PC-3 (cell line): ENCODE data around the gene PADI1. TPM values are rescaled to one million over a fixed set of nuclear protein-coding genes. Genes with fewer than 3 reads are reported as not detected.

Source experiments
- ATAC-seq: fragments of 200-7000 bp; cut with Tn5 transposase; 2 replicates; pipeline ENCODE4 v1.9.1; 2020; ENCODE audit warnings: mild to moderate bottlenecking, moderate library complexity
- BruUV-seq: library from RNA; stranded (reverse); fragments of 400-500 nt; replicated peaks from 2 replicates; lab custom pipeline; 2021; lab: Mats Ljungman, UMichigan
- CTCF ChIA-PET: fragments of 300-600 bp; sonication (Branson Sonifier 250); formaldehyde crosslinking; loops from one replicate; lab custom pipeline; 2022; ENCODE audit warnings: antibody characterized with exemption; lab: Charles Lee
- POLR2A ChIA-PET: fragments of 300-600 bp; sonication (Branson Sonifier 250); formaldehyde crosslinking; loops from one replicate; lab custom pipeline; 2022; ENCODE audit warnings: antibody characterized with exemption; ENCODE audit not compliant: unreplicated experiment; lab: Charles Lee
- DNase-seq: peaks from one replicate; pipeline ENCODE4 v3.0.0-alpha.2; 2015
- H2AFZ ChIP-seq: fragments of 300-600 bp; sonication (generic); 2 replicates; pipeline ENCODE4 v1.6.0; 2016; ENCODE audit warnings: antibody characterized with exemption, low read length
- H3F3A ChIP-seq: fragments of 300-600 bp; sonication (generic); one replicate; pipeline ENCODE4 v1.6.0; 2017; ENCODE audit warnings: antibody characterized with exemption, low read length, control low read depth, mild to moderate bottlenecking; ENCODE audit not compliant: unreplicated experiment
- H3K27ac ChIP-seq: fragments of 300-600 bp; sonication (generic); 2 replicates; pipeline ENCODE4 v1.5.1; 2016; ENCODE audit warnings: mild to moderate bottlenecking, low read length
- H3K27me3 ChIP-seq: fragments of 300-600 bp; sonication (generic); 2 replicates; pipeline ENCODE4 v1.6.1; 2016; ENCODE audit warnings: low read length, mixed read lengths
- H3K36me3 ChIP-seq: fragments of 300-600 bp; sonication (generic); 2 replicates; pipeline ENCODE4 v1.6.1; 2016; ENCODE audit warnings: low read depth, mixed run types, low read length, mixed read lengths
- H3K4me1 ChIP-seq: fragments of 300-600 bp; sonication (generic); 2 replicates; pipeline ENCODE4 v1.5.1; 2016; ENCODE audit warnings: low read length; ENCODE audit not compliant: insufficient read depth
- H3K4me2 ChIP-seq: fragments of 300-600 bp; sonication (generic); 2 replicates; pipeline ENCODE4 v1.6.0; 2016; ENCODE audit warnings: low read length
- H3K4me3 ChIP-seq: fragments of 300-600 bp; sonication (generic); 2 replicates; pipeline ENCODE4 v1.5.1; 2016; ENCODE audit warnings: mild to moderate bottlenecking, low read length, mixed read lengths
- H3K79me2 ChIP-seq: fragments of 300-600 bp; sonication (generic); 2 replicates; pipeline ENCODE4 v1.6.1; 2017; ENCODE audit warnings: low read length, mixed read lengths
- H3K9ac ChIP-seq: fragments of 300-600 bp; sonication (generic); 2 replicates; pipeline ENCODE4 v1.6.0; 2016; ENCODE audit warnings: mild to moderate bottlenecking, low read length
- H3K9me2 ChIP-seq: fragments of 300-600 bp; sonication (generic); replicated peaks from 2 replicates; pipeline ENCODE4 v1.6.1; 2016; ENCODE audit warnings: mixed run types, low read length, mixed read lengths
- H3K9me3 ChIP-seq: fragments of 300-600 bp; sonication (generic); 2 replicates; pipeline ENCODE4 v1.6.1; 2016; ENCODE audit warnings: low read length, mixed read lengths
- H4K20me1 ChIP-seq: fragments of 300-600 bp; sonication (generic); 2 replicates; pipeline ENCODE4 v1.6.1; 2016; ENCODE audit warnings: low read length, mixed read lengths
- EZH2 ChIP-seq: fragments of 300-600 bp; sonication (generic); IDR thresholded peaks from one replicate; pipeline ENCODE4 v1.6.1; 2017; ENCODE audit warnings: antibody characterized with exemption, mild to moderate bottlenecking, low read length; ENCODE audit not compliant: unreplicated experiment
- EZH2phosphoT487 ChIP-seq: fragments of 300-600 bp; sonication (generic); IDR thresholded peaks from 2 replicates; pipeline ENCODE4 v1.6.1; 2018; ENCODE audit warnings: mild to moderate bottlenecking, antibody characterized with exemption, low read length, borderline replicate concordance
- intact Hi-C: fragments of 100-400 bp; cut with micrococcal nuclease; formaldehyde crosslinking; loops from 2 replicates; pipeline ENCODE4 v1.9.0; 2023
- total RNA-seq: library from RNA; depleted of rRNA; stranded (reverse); fragments of >200 nt; gene quantifications from 2 replicates; pipeline ENCODE4 v1.2.3, GENCODE V29; 2014
- TF ChIP-seq, protein P1 (sequence below): fragments of 300-600 bp; sonication (generic); conservative IDR thresholded peaks from 2 replicates; pipeline ENCODE4 v1.5.1; 2017; ENCODE audit warnings: antibody characterized with exemption, low read depth, mild to moderate bottlenecking, low read length

The PADI1 gene
- total RNA-seq, 1 experiment from 2014 or later: 0.73 TPM

- Histone ChIP-seq H3K9me2 (no peaks in the 10 kb centered on the region), H3F3A (peaks cover 5% of the 10 kb centered on the region), H3K9ac (peak overlapping the region; percentile 91), H3K36me3 (no peaks in the 10 kb centered on the region), H2AFZ (peak overlapping the region; percentile 29; the same call in 1 of the 2 replicates), H3K27me3 (no peaks in the 10 kb centered on the region), H3K9me3 (no peaks in the 10 kb centered on the region), H4K20me1 (no peaks in the 10 kb centered on the region), H3K4me1 (peaks cover 60% of the 10 kb centered on the region), H3K4me3 (peak overlapping the region; percentile 49), H3K27ac (peak overlapping the region; percentile 99), H3K79me2 (no peaks in the 10 kb centered on the region), H3K4me2 (peak overlapping the region; percentile 84)
- intact Hi-C loops: loop anchor here (1.0 to 2.0 kb wide), 2 partner anchors 24 to 65 kb away; no protein-coding TSS in a partner anchor
- ATAC-seq (peak; percentile 34), DNase-seq (peak; percentile 96)
- ChIA-PET POLR2A (interaction anchor here (1.1 kb wide), 1 partner anchor 43 kb away, joined by 3 read pairs; no protein-coding TSS in a partner anchor), CTCF (interaction anchor here (0.5 to 1.1 kb wide), 6 partner anchors 105 to 1350 kb away, joined by 3 to 10 read pairs (median 6); no protein-coding TSS in a partner anchor)
- BruUV-seq: TSS peak; percentile 93
- TF ChIP-seq EZH2phosphoT487: peak; percentile 38; the same call in 1 of the 2 replicates
- TF ChIP-seq, protein P1, sequence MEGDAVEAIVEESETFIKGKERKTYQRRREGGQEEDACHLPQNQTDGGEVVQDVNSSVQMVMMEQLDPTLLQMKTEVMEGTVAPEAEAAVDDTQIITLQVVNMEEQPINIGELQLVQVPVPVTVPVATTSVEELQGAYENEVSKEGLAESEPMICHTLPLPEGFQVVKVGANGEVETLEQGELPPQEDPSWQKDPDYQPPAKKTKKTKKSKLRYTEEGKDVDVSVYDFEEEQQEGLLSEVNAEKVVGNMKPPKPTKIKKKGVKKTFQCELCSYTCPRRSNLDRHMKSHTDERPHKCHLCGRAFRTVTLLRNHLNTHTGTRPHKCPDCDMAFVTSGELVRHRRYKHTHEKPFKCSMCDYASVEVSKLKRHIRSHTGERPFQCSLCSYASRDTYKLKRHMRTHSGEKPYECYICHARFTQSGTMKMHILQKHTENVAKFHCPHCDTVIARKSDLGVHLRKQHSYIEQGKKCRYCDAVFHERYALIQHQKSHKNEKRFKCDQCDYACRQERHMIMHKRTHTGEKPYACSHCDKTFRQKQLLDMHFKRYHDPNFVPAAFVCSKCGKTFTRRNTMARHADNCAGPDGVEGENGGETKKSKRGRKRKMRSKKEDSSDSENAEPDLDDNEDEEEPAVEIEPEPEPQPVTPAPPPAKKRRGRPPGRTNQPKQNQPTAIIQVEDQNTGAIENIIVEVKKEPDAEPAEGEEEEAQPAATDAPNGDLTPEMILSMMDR: no peak
Observed at GRCh38 chr1:17232759-17233661, 28.1 kb downstream of the PADI1 start.

- Histone ChIP-seq H3K9ac (peak overlapping the region; percentile 91), H3F3A (peaks cover 5% of the 10 kb centered on the region), H3K9me2 (no peaks in the 10 kb centered on the region), H4K20me1 (no peaks in the 10 kb centered on the region), H3K36me3 (no peaks in the 10 kb centered on the region), H3K9me3 (no peaks in the 10 kb centered on the region), H3K27me3 (no peaks in the 10 kb centered on the region), H2AFZ (no peak overlapping the region), H3K4me2 (peak overlapping the region; percentile 84), H3K27ac (peak overlapping the region; percentile 99), H3K79me2 (no peaks in the 10 kb centered on the region), H3K4me3 (peak overlapping the region; percentile 38; the same call in 1 of the 2 replicates), H3K4me1 (peaks cover 55% of the 10 kb centered on the region)
- BruUV-seq: no TSS peak
- intact Hi-C loops: loop anchor here (1.0 to 2.0 kb wide), 2 partner anchors 25 to 65 kb away; no protein-coding TSS in a partner anchor
- TF ChIP-seq, protein P1: no peak
- TF ChIP-seq EZH2: no peak
- TF ChIP-seq EZH2phosphoT487: no peak
- ATAC-seq: peak; percentile 80
- DNase-seq: peak; percentile 99
- ChIA-PET POLR2A (interaction anchor here (0.6 to 1.1 kb wide), 2 partner anchors 42 to 44 kb away, joined by 3 read pairs; no protein-coding TSS in a partner anchor), CTCF (interaction anchor here (0.5 to 0.7 kb wide), 4 partner anchors 106 to 1349 kb away, joined by 3 to 10 read pairs (median 6); no protein-coding TSS in a partner anchor)
Observed at GRCh38 chr1:17233675-17234320, 28.9 kb downstream of the PADI1 start.
